Activated CD8-positive, alpha-beta memory T cell treated with anti-CD3 and anti-CD28 coated beads for 36 hours (primary cell): Measurements from ENCODE around the gene SLC6A17. TPM values are rescaled to one million over a fixed set of nuclear protein-coding genes. Genes with fewer than 3 reads are reported as not detected.

ENCODE experiments used
- CTCF ChIA-PET: fragments of 350-600 bp; sonication (Branson Sonifier 250); formaldehyde crosslinking; loops from one replicate; lab custom pipeline; 2021; ENCODE audit warnings: antibody characterized with exemption; lab: Charles Lee
- POLR2A ChIA-PET: fragments of 350-600 bp; sonication (Branson Sonifier 250); formaldehyde crosslinking; loops from one replicate; lab custom pipeline; 2021; ENCODE audit warnings: antibody characterized with exemption; lab: Charles Lee
- total RNA-seq, 2 experiments: library from RNA; stranded (reverse); gene quantifications; one replicate each; pipeline ENCODE4 v1.2.3, GENCODE V29; 2021

Gene SLC6A17
- total RNA-seq, 2 experiments from 2014 or later = 0.10 to 0.13 TPM

- ChIA-PET POLR2A (no interaction called here), CTCF (interaction anchor here (0.6 kb wide), 1 partner anchor 268 kb away, joined by 3 read pairs; no protein-coding TSS in a partner anchor)
Measured at GRCh38 chr1:110225212-110225611, 74.9 kb downstream of the SLC6A17 start.

GRCh38 chr1:110225756-110226404 lies 75.6 kb downstream of the SLC6A17 start:
- ChIA-PET CTCF (no interaction called here), POLR2A (no interaction called here)

DNA sequence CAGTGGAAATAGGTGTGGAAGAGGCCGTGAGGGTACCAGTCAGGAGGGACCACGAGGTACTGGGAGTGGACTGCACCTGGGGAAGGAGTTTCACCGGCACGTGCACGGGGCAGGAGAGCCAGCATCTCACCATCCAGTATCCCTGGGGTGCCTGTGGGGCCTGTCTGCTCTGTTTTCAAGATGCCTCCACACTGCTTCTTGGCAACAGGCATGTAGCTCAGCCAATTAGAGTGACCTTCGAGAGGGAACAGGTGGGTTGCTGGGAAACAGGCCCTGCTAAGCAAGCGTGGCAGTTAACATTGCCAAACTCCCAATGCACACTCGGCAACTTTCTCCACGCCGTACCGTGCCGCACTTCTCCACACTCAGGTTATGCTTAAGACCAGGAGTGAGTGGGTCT lies 77.5 kb downstream of the SLC6A17 start:
- ChIA-PET POLR2A (no interaction called here), CTCF (interaction anchor here (0.6 to 1.3 kb wide), 3 partner anchors 8 to 230 kb away, joined by 3 to 5 read pairs (median 4); no protein-coding TSS in a partner anchor)

GRCh38 chr1:110228381-110228780 lies 78.1 kb downstream of the SLC6A17 start:
- CTCF ChIA-PET = interaction anchor here (1.2 to 1.3 kb wide), 2 partner anchors 9 to 21 kb away, joined by 3 to 5 read pairs; no protein-coding TSS in a partner anchor
- POLR2A ChIA-PET = no interaction called here

- CTCF ChIA-PET = interaction anchor here (1.2 to 1.3 kb wide), 2 partner anchors 9 to 21 kb away, joined by 3 to 5 read pairs; no protein-coding TSS in a partner anchor
Measured at GRCh38 chr1:110228869-110229268, 78.6 kb downstream of the SLC6A17 start.

DNA sequence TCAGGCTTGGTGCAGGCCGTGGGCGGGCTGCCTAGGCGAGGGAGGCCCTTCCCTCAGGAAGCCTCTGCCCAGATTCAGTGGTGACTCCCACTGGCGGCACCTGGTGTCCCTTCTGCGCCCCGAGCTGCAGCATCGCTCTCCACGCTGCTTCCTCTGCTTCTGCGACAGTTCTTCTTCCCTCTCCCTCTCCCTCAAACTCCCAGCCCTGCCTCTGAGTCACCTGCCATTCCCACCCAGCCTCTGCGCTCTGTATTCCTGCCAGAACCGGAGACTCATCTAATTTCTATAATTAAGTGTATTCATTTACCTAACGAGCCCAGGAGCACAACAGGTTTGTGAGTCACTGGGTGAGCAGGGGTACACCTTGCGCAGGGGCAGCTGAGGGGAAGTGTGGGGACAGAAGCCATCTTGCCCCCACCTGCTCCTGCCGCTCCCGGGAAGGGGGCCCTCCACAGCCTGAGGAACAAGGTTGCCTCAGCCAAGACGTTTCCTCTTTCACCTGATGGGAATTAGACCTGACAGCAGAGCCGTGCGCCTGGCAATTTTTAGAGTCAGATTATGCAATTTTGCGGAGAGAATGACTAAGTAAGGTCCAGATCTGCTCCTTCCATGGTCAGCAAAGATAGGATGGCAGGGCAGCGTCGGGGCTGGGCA lies 79.2 kb downstream of the SLC6A17 start:
- ChIA-PET POLR2A (no interaction called here), CTCF (no interaction called here)

More at GRCh38 chr1:110228869-110229268, 78.6 kb downstream of the SLC6A17 start:
- POLR2A ChIA-PET = no interaction called here

DNA sequence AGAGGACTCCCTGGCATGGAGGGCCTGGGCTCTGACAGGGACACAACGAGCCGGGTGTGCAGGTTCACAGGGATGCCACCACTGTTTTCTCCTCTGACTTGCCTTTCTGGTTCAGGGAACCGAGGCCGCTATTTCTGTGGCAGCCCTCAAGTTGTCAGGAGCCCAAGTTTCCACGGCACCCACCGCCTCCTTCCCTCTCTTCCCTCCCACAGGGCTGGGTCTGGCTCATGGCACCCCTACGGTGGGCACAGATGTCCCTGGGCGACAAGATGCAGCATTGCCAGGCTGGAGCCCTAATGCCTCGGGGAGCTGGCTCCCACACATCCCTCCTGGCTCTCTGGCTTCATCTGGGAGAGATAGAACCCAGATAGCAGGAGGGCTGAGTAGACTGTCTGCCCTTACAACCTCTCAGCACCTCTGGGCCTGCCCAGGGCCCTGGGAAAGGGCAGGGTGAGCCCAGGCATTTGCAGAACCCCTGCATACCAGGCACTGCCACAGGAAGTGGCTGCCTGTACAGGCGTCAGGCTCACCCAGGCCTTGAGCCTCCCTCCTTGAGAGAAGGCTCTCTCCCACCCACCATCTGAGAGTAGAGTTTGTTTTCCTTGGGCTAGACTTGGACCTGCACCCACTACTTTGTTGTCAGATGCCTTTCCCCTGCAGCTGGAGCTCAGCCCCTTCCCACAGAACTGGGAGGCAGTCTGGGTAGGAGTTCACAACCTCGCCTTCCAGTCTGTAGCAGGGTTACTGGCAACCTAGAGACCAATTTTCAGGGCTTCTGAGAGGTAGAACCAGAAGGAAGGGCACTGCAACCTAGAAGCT lies 80.3 kb downstream of the SLC6A17 start:
- POLR2A ChIA-PET = no interaction called here
- CTCF ChIA-PET = no interaction called here

GRCh38 chr1:110233861-110234260 lies 83.6 kb downstream of the SLC6A17 start:
- CTCF ChIA-PET = no interaction called here

GRCh38 chr1:110234691-110235090 lies 84.4 kb downstream of the SLC6A17 start:
- ChIA-PET CTCF (interaction anchor here (2.0 kb wide), 1 partner anchor 24 kb away, joined by 7 read pairs; the partner anchor contains the start of gene KCNC4), POLR2A (no interaction called here)

More at GRCh38 chr1:110233861-110234260, 83.6 kb downstream of the SLC6A17 start:
- POLR2A ChIA-PET = no interaction called here

DNA sequence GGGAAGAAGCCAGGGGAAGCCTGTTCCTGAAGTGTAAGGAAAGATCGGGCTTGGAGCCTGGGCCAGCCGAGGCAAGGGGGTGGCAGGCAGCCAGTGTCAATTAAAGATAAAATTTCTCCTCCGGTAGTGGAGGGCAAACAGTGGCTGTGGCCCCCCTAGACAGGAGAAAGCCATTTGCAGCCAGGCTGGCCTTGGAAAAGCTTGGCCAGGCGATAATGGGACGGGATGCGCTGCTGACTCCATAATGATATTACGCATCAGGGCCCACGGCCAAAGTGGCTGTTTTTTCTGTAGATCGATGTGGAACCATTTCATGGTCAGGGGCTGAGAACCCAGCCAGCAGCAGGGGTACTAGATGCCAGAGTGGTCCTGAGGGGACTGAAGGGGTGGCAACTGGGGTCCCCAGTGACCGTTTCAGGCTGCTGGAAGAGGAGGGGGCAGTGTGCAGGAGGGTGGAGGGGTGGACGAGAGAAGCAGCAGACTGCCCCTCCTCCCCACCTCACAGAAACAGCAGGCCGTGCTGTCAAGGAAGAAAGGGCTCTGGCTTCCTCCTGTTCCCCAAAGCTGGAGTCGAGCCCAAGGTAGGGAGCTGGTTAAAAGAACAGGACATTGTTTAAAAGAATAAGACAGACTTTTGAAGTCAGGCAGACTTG lies 85.0 kb downstream of the SLC6A17 start:
- ChIA-PET CTCF (interaction anchor here (2.0 kb wide), 1 partner anchor 25 kb away, joined by 7 read pairs; the partner anchor contains the start of gene KCNC4), POLR2A (no interaction called here)

- POLR2A ChIA-PET = no interaction called here
- CTCF ChIA-PET = interaction anchor here (1.2 to 2.7 kb wide), 4 partner anchors 10 to 77 kb away, joined by 3 to 12 read pairs (median 6); partner anchors contain the start of gene KCNC4
Measured at GRCh38 chr1:110235834-110236682, 85.8 kb downstream of the SLC6A17 start.

DNA sequence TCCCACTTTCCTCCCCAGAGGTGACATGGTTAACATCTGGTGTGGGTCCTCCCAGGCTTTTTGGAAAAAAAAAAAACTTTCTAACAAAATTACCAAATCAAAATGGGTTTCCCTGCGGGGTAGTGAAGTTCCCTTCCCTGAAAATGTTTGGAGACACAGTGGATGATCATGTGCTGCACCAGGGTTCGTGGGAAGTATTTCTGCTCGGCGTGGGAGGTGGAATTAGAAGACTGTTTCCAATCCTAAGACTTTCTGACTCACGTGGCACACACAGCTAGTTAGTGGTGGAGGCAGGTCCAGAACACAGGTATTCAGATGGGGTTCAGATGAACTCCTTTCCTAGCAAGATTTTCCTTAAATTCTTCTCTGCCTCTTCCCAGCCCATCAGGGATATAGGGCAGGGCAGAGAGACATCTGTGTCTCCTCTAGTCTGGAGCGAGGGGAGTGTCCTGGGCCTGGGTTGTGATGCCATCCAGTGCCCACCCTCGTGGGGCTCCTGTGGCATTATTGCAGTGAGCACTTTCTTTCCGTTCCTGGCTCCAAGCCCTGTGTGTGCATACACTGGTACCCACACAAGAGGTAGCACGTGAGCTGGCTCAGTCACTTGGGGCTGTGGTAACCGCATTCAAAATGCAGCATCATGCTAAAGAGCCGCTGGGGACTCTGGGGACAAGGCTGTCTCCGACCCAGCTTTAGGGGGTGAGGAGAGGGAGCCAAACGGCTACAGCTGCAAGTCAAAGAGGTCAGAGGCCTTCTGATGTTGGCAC lies 87.3 kb downstream of the SLC6A17 start:
- ChIA-PET CTCF (interaction anchor here (0.6 to 2.7 kb wide), 4 partner anchors 28 to 209 kb away, joined by 3 to 12 read pairs (median 6); partner anchors contain the start of gene KCNC4), POLR2A (no interaction called here)

DNA sequence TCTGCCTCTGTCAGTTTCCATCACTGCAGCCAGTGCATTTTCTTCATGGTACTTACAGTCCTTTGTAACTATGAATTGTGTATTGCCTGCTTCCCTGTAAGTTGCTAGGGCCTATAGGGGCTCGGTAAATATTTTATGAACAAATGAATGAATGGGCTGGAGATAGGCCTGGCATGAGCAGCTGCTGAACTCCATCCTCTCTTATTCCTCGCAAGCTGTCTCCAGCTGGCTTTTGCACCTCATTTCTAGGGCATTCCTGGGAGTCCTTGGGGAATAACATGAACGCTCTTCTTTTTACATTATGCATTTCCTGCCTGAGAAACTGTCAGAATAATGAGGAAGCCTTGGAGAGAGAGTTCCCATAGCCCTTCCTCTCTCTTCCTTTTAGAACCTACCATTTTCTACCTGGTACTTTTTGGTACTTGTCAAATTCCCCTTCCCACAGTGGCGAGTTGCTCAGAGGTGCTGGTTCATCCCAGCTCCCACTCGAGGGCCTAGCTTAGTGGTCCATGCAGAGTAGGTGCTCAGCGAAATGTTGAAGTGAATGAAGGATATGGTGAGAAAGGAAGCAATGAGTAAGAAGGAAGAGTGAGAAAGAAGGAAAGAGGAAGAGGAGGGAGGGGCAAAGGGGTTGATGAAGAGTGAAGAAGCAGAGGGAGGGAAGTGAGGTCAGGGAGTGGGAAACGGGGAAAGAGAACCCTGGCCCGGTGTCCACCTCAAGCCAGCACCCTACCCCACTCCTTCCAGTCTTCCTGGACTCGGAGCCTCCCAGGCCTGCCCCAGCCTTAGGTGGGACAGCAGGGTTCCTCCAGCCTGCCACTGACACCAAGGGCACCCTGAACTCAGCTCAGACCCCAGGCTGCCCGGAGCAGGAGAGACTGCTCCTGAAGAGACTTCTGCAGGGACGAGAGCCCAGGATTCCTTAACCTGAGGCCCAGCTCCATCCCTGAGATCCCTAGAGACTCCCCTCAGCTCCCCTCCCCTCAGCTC lies 89.4 kb downstream of the SLC6A17 start:
- POLR2A ChIA-PET = no interaction called here

GRCh38 chr1:110240476-110241210 lies 90.3 kb downstream of the SLC6A17 start:
- CTCF ChIA-PET = interaction anchor here (0.6 to 1.4 kb wide), 2 partner anchors 33 to 543 kb away, joined by 3 to 4 read pairs; no protein-coding TSS in a partner anchor
- POLR2A ChIA-PET = no interaction called here

More for the DNA sequence above, 89.4 kb downstream of the SLC6A17 start:
- CTCF ChIA-PET = interaction anchor here (0.7 to 1.8 kb wide), 3 partner anchors 32 to 242 kb away, joined by 4 to 7 read pairs (median 4); no protein-coding TSS in a partner anchor

DNA sequence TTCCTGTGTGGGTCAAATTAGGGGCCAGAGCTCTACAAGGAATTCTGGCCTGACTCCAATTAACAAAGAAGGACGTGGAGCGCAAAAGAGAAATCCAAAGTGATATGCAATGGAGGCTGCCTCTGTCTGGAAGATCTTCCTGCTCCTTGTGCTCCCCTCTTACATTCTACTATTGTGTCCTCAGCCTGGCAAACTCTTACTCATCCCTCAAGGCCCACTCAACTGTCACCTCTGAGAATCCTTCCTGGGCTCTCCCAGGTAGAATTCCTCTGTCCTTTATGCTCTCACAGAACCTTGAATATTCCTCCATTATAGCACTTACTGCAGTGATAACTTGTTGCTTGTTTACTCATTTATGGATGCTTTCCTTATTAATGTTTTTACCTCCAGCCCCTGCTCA lies 91.2 kb downstream of the SLC6A17 start:
- ChIA-PET CTCF (interaction anchor here (0.6 to 1.7 kb wide), 2 partner anchors 34 to 542 kb away, joined by 3 to 8 read pairs; no protein-coding TSS in a partner anchor), POLR2A (no interaction called here)
